Neural cell (in vitro differentiated cells): ENCODE results near the gene ALOX5.

Experiments used
- EZH2 ChIP-seq: fragments of 200-600, 300-800 bp; shearing (Covaris generic), sonication (generic); IDR thresholded peaks from 2 replicates; pipeline ENCODE4 v1.6.1; 2014; ENCODE audit warnings: antibody characterized with exemption, low read length, borderline replicate concordance, mild to moderate bottlenecking; ENCODE audit not compliant: insufficient read depth, poor library complexity, severe bottlenecking
- TF ChIP-seq, protein P1 (sequence below): fragments of 450-650 bp; IDR thresholded peaks from 2 replicates; pipeline ENCODE4 v1.5.1; 2014; ENCODE audit warnings: antibody characterized with exemption, mild to moderate bottlenecking, moderate library complexity; ENCODE audit not compliant: poor library complexity, severe bottlenecking

DNA sequence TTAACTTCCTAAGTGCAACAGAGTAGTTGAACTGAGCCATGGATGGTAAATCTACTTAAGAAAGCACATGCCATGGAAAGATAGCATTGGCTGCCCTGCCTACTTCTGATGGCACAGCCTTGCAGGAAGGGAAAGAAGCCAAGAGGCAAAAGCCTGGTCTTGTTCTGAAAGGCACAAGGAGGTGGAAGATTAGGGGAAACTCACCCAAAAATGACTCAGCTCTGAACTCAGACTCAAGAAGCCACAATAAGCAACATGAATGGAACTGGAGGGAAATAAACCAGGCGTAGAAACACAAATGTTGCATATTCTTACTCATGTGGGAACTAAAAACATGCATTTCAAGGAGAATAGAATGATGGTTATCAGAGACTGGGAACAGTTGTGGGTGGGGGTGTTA, 20.8 kb upstream of the ALOX5 start:
- TF ChIP-seq EZH2: no peak
- TF ChIP-seq, protein P1, sequence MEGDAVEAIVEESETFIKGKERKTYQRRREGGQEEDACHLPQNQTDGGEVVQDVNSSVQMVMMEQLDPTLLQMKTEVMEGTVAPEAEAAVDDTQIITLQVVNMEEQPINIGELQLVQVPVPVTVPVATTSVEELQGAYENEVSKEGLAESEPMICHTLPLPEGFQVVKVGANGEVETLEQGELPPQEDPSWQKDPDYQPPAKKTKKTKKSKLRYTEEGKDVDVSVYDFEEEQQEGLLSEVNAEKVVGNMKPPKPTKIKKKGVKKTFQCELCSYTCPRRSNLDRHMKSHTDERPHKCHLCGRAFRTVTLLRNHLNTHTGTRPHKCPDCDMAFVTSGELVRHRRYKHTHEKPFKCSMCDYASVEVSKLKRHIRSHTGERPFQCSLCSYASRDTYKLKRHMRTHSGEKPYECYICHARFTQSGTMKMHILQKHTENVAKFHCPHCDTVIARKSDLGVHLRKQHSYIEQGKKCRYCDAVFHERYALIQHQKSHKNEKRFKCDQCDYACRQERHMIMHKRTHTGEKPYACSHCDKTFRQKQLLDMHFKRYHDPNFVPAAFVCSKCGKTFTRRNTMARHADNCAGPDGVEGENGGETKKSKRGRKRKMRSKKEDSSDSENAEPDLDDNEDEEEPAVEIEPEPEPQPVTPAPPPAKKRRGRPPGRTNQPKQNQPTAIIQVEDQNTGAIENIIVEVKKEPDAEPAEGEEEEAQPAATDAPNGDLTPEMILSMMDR: no peak
